Prostate gland (tissue), 2 donors: ENCODE measurements around the gene MID1IP1. TPM values are rescaled to one million over a fixed set of nuclear protein-coding genes. Genes with fewer than 3 reads are reported as not detected.

ENCODE experiments used
- DNase-seq: peaks from one replicate; pipeline ENCODE4 v3.0.0-alpha.2; 2019; ENCODE audit warnings: low spot score
- H3K27ac ChIP-seq, 2 donors: fragments of 200-600 bp; sonication (generic); 2 replicates each; pipeline ENCODE4 v1.5.1; 2017 to 2019
- H3K27me3 ChIP-seq: fragments of 200-600 bp; sonication (generic); replicated peaks from 2 replicates; pipeline ENCODE4 v1.5.1; 2019; ENCODE audit not compliant: insufficient read depth
- H3K36me3 ChIP-seq, 2 donors: fragments of 200-600 bp; sonication (generic); 1 replicate in 1 of 2; 2 replicates in 1 of 2; pipeline versions ENCODE4 v1.5.1 to v1.8.1; 2017 to 2019
- H3K4me1 ChIP-seq: fragments of 200-600 bp; sonication (generic); replicated peaks from 2 replicates; pipeline ENCODE4 v1.5.1; 2019
- H3K4me3 ChIP-seq, 2 donors: fragments of 200-600 bp; sonication (generic); 2 replicates each; pipeline ENCODE4 v1.5.1; 2017 to 2019
- H3K9me3 ChIP-seq: fragments of 200-600 bp; sonication (generic); 2 replicates; pipeline ENCODE4 v1.5.1; 2017
- CTCF ChIP-seq, 4 experiments: fragments of 200-600 bp in 2 of 4; fragments of 450-650 bp in 2 of 4; sonication (generic) in 2 of 4; IDR thresholded peaks; 1 replicate in 3 of 4; 2 replicates in 1 of 4; pipeline ENCODE4 v1.5.1; 2016 to 2019; ENCODE audit warnings: antibody characterized with exemption in 4 of 4, mild to moderate bottlenecking in 2 of 4, moderate library complexity in 2 of 4
- POLR2A ChIP-seq: fragments of 450-650 bp; IDR thresholded peaks from one replicate; pipeline ENCODE4 v1.6.1; 2016; ENCODE audit warnings: antibody characterized with exemption, mild to moderate bottlenecking
- POLR2AphosphoS5 ChIP-seq: sonication (generic); formaldehyde crosslinking; IDR thresholded peaks from one replicate; pipeline ENCODE4 v1.6.1; 2017; ENCODE audit warnings: antibody characterized with exemption
- WGBS: methylation state at CpG from one replicate; pipeline ENCODE4 v1.1.5; 2018; 5-methylcytosine and 5-hydroxymethylcytosine counted together
- intact Hi-C: fragments of 100-400 bp; cut with DNase I; formaldehyde crosslinking; loops from one replicate; pipeline ENCODE4 v1.14.2; 2022
- total RNA-seq, 2 donors: library from RNA; depleted of rRNA; stranded (reverse); fragments of >200 nt; gene quantifications; one replicate each; pipeline ENCODE4 v1.1.0, GENCODE V29; 2016

Gene MID1IP1
- total RNA-seq, 2 donors from 2014 or later: 34.7 to 129 TPM

- DNase-seq: no peak
- intact Hi-C loops: loop anchor here (5.0 kb wide), 1 partner anchor 384 kb away; no protein-coding TSS in a partner anchor
- Histone ChIP-seq H3K27ac (no peak overlapping the region), H3K4me1 (no peaks in the 10 kb centered on the region), H3K36me3 (no peaks in the 10 kb centered on the region), H3K9me3 (no peaks in the 10 kb centered on the region), H3K27me3 (no peaks in the 10 kb centered on the region), H3K4me3 (no peak overlapping the region)
- WGBS: 48% methylated on average over 2 of the region's 2 CpGs
- no peak for TF ChIP-seq POLR2AphosphoS5
- no peak for TF ChIP-seq POLR2A
- TF ChIP-seq CTCF (IDR thresholded peaks at IDR 0.05): peak in 3 of 4 experiments; percentile 21 to 51 (median 38)
These were observed 33.2 kb upstream of the MID1IP1 start for GRCh38 chrX:38768079-38768478.

GRCh38 chrX:38770152-38770551 lies 31.1 kb upstream of the MID1IP1 start:
- H3K36me3 ChIP-seq: no peaks in the 10 kb centered on the region
- no peaks in the 10 kb centered on the region for H3K27me3 ChIP-seq
- TF ChIP-seq POLR2AphosphoS5 (no peak), POLR2A (no peak), CTCF (IDR thresholded peaks at IDR 0.05) (no peak)
- intact Hi-C loops: no loop called here
- no peak overlapping the region for H3K27ac ChIP-seq
- H3K9me3 ChIP-seq: no peaks in the 10 kb centered on the region
- DNase-seq: no peak
- no peaks in the 10 kb centered on the region for H3K4me1 ChIP-seq
- H3K4me3 ChIP-seq: no peak overlapping the region
- WGBS: 93% methylated on average over 10 of the region's 10 CpGs

- intact Hi-C loops: no loop called here
- Histone ChIP-seq H3K9me3 (no peaks in the 10 kb centered on the region), H3K4me1 (no peaks in the 10 kb centered on the region), H3K27ac (no peak overlapping the region), H3K27me3 (no peaks in the 10 kb centered on the region), H3K36me3 (no peaks in the 10 kb centered on the region), H3K4me3 (no peak overlapping the region)
- no peak for DNase-seq
- WGBS: 91% methylated on average over 4 of the region's 4 CpGs
- TF ChIP-seq POLR2A: no peak
- TF ChIP-seq POLR2AphosphoS5: no peak
- no peak for TF ChIP-seq CTCF (IDR thresholded peaks at IDR 0.05)
These were observed 27.0 kb upstream of the MID1IP1 start for GRCh38 chrX:38774249-38774648.

- no peaks in the 10 kb centered on the region for H3K9me3 ChIP-seq
- H3K27me3 ChIP-seq: no peaks in the 10 kb centered on the region
- intact Hi-C loops: no loop called here
- TF ChIP-seq POLR2AphosphoS5 (no peak), CTCF (IDR thresholded peaks at IDR 0.05) (no peak), POLR2A (no peak)
- no peak for DNase-seq
- H3K4me1 ChIP-seq: no peaks in the 10 kb centered on the region
- no peaks in the 10 kb centered on the region for H3K36me3 ChIP-seq
- no peak overlapping the region for H3K27ac ChIP-seq
- no peak overlapping the region for H3K4me3 ChIP-seq
These were observed 4.3 kb upstream of the MID1IP1 start for GRCh38 chrX:38796946-38797345.

- Histone ChIP-seq H3K27ac (no peak overlapping the region), H3K4me3 (no peak overlapping the region), H3K4me1 (no peaks in the 10 kb centered on the region), H3K27me3 (no peaks in the 10 kb centered on the region), H3K36me3 (no peaks in the 10 kb centered on the region), H3K9me3 (no peaks in the 10 kb centered on the region)
- DNase-seq: no peak
- TF ChIP-seq CTCF (IDR thresholded peaks at IDR 0.05): no peak
- TF ChIP-seq POLR2AphosphoS5: no peak
- no peak for TF ChIP-seq POLR2A
- intact Hi-C loops: no loop called here
- 93% methylated on average over 1 of the region's 1 CpG for WGBS
These were observed 2.3 kb upstream of the MID1IP1 start for GRCh38 chrX:38798956-38799355.
